CD4-positive, alpha-beta T cell (primary cell): ENCODE measurements around the gene EP400. TPM values are rescaled to one million over a fixed set of nuclear protein-coding genes. Genes with fewer than 3 reads are reported as not detected.

Experiments used
- ATAC-seq: fragments of 200-7000 bp; cut with Tn5 transposase; one replicate; pipeline ENCODE4 v1.10.0; 2022; ENCODE audit warnings: mild to moderate bottlenecking; ENCODE audit not compliant: poor library complexity
- CTCF ChIA-PET: fragments of 350-600 bp; sonication (Branson Sonifier 250); formaldehyde crosslinking; loops from one replicate; lab custom pipeline; 2021; ENCODE audit warnings: antibody characterized with exemption, inconsistent platforms; lab: Charles Lee
- POLR2A ChIA-PET: fragments of 350-600 bp; sonication (Branson Sonifier 250); formaldehyde crosslinking; loops from one replicate; lab custom pipeline; 2021; ENCODE audit warnings: antibody characterized with exemption, inconsistent platforms; lab: Charles Lee
- DNase-seq, 14 experiments: peaks; one replicate each; pipeline ENCODE4 v3.0.0-alpha.2; 2013 to 2020; ENCODE audit warnings: mixed read lengths in 2 of 14
- H3K27ac ChIP-seq, 2 donors: one replicate each; pipeline versions ENCODE4 v1.5.1 to v1.7.0; 2013; ENCODE audit warnings: low read length in 2 of 2, low read depth in 1 of 2, mild to moderate bottlenecking in 1 of 2
- H3K27me3 ChIP-seq, 2 experiments: 1 replicate in 1 of 2; 2 replicates in 1 of 2; pipeline versions ENCODE4 v1.6.1 to v1.7.0; 2013; ENCODE audit warnings: low read length in 2 of 2, control low read depth in 1 of 2, mild to moderate bottlenecking in 1 of 2, moderate library complexity in 1 of 2; ENCODE audit not compliant: insufficient read depth in 2 of 2, control insufficient read depth in 1 of 2
- H3K36me3 ChIP-seq: one replicate; pipeline ENCODE4 v1.6.1; 2013; ENCODE audit warnings: low read length, control low read depth; ENCODE audit not compliant: insufficient read depth
- H3K4me1 ChIP-seq: one replicate; pipeline ENCODE4 v1.6.1; 2013; ENCODE audit warnings: low read length, control low read depth; ENCODE audit not compliant: insufficient read depth
- H3K4me3 ChIP-seq: one replicate; pipeline ENCODE4 v1.5.1; 2013; ENCODE audit warnings: mild to moderate bottlenecking, low read length, moderate library complexity
- H3K9me3 ChIP-seq, 2 experiments: 1 replicate in 1 of 2; 2 replicates in 1 of 2; pipeline versions ENCODE4 v1.6.1 to v1.7.0; 2013; ENCODE audit warnings: low read length in 2 of 2, mild to moderate bottlenecking in 2 of 2, control low read depth in 1 of 2, moderate library complexity in 1 of 2; ENCODE audit not compliant: control insufficient read depth in 1 of 2, insufficient read depth in 1 of 2
- H3K27ac Mint-ChIP-seq: one replicate; pipeline ENCODE4 v1.8.0; 2020; ENCODE audit warnings: mixed read lengths
- H3K27me3 Mint-ChIP-seq: one replicate; pipeline ENCODE4 v1.8.0; 2021; ENCODE audit warnings: mixed read lengths
- H3K36me3 Mint-ChIP-seq: one replicate; pipeline ENCODE4 v1.8.0; 2021; ENCODE audit warnings: low read depth, mixed read lengths
- H3K4me1 Mint-ChIP-seq: one replicate; pipeline ENCODE4 v1.8.0; 2021; ENCODE audit warnings: low read depth, mixed read lengths
- H3K4me3 Mint-ChIP-seq: one replicate; pipeline ENCODE4 v1.8.0; 2020; ENCODE audit warnings: mild to moderate bottlenecking, mixed read lengths
- H3K9me3 Mint-ChIP-seq: one replicate; pipeline ENCODE4 v1.8.0; 2020; ENCODE audit warnings: mixed read lengths
- CTCF ChIP-seq: fragments of 200-600 bp; IDR thresholded peaks from one replicate; pipeline ENCODE4 v1.8.0; 2022; ENCODE audit warnings: antibody characterized with exemption, mild to moderate bottlenecking
- intact Hi-C, 2 experiments: fragments of 100-400 bp; cut with DNase I in 1 of 2; cut with micrococcal nuclease in 1 of 2; formaldehyde crosslinking; loops; one replicate each; pipeline versions ENCODE4 v1.15.1 to v1.9.0; 2023 to 2025; cut with DNase I, micrococcal nuclease
- total RNA-seq, 174 experiments: library from RNA in 2 of 174; stranded (reverse) in 2 of 174; gene quantifications; one replicate each; pipeline ENCODE4 v1.2.3 and lab custom pipeline; 2021 to 2026

Gene EP400
- total RNA-seq, 2 experiments from 2014 or later = 56.4 to 56.5 TPM

DNA sequence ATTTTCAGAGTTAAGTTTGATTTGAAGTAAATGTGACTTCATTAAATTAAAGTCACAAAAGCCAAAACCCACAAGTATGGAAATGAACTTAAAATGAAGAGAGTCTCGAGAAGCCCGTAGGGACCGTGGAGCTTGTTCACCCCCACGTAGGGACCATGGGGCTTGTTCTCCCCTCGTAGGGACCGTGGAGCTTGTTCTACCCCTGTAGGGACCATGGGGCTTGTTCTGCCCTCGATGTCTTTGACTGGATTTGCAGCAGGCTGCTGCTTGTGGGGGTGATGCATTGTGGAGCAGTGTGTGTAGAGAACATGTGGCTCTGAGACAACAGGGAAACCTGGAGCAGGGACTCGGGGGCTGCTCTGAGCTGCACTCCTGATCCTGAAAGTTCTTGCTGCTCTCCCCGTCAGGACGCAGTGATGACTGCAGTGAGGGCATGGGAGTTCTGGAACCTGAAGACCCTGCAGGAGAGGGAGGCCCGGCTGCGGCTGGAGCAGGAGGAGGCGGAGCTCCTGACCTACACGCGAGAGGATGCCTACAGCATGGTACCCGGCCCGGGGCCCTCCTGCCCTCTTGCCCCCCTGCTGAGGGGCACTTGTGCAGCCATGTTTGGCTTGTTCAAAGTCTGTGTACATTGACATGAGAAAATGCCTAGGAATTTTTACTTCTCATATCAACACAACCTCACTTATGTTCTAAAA lies 94.2 kb downstream of the EP400 start:
- Histone ChIP-seq H3K9me3 (no peaks in the 10 kb centered on the region), H3K27ac (no peak overlapping the region), H3K4me1 (no peaks in the 10 kb centered on the region), H3K27me3 (no peaks in the 10 kb centered on the region), H3K4me3 (no peak overlapping the region), H3K36me3 (peaks cover 74% of the 10 kb centered on the region)
- POLR2A ChIA-PET = no interaction called here
- H3K4me3 Mint-ChIP-seq = no peak overlapping the region
- CTCF ChIA-PET = no interaction called here
- no peaks in the 10 kb centered on the region for H3K27me3 Mint-ChIP-seq
- peaks cover 91% of the 10 kb centered on the region for H3K36me3 Mint-ChIP-seq
- DNase-seq = no peak
- intact Hi-C loops = no loop called here
- ATAC-seq = no peak
- H3K27ac Mint-ChIP-seq = no peak overlapping the region
- H3K4me1 Mint-ChIP-seq = no peaks in the 10 kb centered on the region
- TF ChIP-seq CTCF = no peak
- no peaks in the 10 kb centered on the region for H3K9me3 Mint-ChIP-seq

- POLR2A ChIA-PET = no interaction called here
- Histone ChIP-seq H3K27ac (no peak overlapping the region), H3K27me3 (no peaks in the 10 kb centered on the region), H3K4me3 (no peak overlapping the region), H3K36me3 (peaks cover 74% of the 10 kb centered on the region), H3K4me1 (no peaks in the 10 kb centered on the region), H3K9me3 (no peaks in the 10 kb centered on the region)
- CTCF ChIA-PET = no interaction called here
- H3K4me1 Mint-ChIP-seq = no peaks in the 10 kb centered on the region
- no peak overlapping the region for H3K4me3 Mint-ChIP-seq
- DNase-seq (no peak), ATAC-seq (no peak)
- no peak overlapping the region for H3K27ac Mint-ChIP-seq
- no peaks in the 10 kb centered on the region for H3K27me3 Mint-ChIP-seq
- H3K9me3 Mint-ChIP-seq = no peaks in the 10 kb centered on the region
- no peak for TF ChIP-seq CTCF
- H3K36me3 Mint-ChIP-seq = peaks cover 92% of the 10 kb centered on the region
- intact Hi-C loops = no loop called here
Measured at GRCh38 chr12:132044661-132045412, 95.1 kb downstream of the EP400 start.

DNA sequence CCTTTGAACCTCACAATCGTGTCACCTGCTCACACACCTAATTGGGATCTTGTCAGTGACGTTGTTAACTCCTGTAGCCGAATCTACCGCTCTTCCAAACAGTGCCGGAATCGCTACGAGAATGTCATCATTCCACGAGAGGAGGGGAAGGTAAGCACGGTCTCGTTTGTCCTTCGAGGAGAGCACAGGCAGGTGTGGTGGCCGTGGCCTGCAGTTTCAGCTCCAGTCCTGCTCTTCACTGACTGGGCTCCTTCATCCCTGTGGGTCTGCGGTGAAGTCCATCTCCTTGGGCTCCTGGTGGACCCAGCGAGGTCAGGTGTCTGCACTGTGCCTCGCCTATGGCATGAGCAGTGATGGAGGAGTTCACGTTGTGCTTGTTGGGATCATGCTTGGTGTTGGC lies 96.0 kb downstream of the EP400 start:
- TF ChIP-seq CTCF = no peak
- Mint-ChIP-seq H3K4me1 (no peaks in the 10 kb centered on the region), H3K9me3 (no peaks in the 10 kb centered on the region), H3K27me3 (no peaks in the 10 kb centered on the region), H3K27ac (no peak overlapping the region), H3K4me3 (no peak overlapping the region), H3K36me3 (peaks cover 94% of the 10 kb centered on the region)
- no peak for ATAC-seq
- peaks cover 78% of the 10 kb centered on the region for H3K36me3 ChIP-seq
- ChIA-PET POLR2A (no interaction called here), CTCF (no interaction called here)
- intact Hi-C loops = no loop called here
- H3K4me1 ChIP-seq = no peaks in the 10 kb centered on the region
- H3K9me3 ChIP-seq = no peaks in the 10 kb centered on the region
- H3K4me3 ChIP-seq = no peak overlapping the region
- H3K27me3 ChIP-seq = no peaks in the 10 kb centered on the region
- H3K27ac ChIP-seq = no peak overlapping the region
- DNase-seq = no peak
